Stimulated activated CD4-positive, alpha-beta T cell treated with anti-CD3 and anti-CD28 coated beads, TNF-alpha, amount 100 ng/mL, for 4 hours (primary cell): ENCODE results near the gene MMRN2.

Experiments
- DNase-seq, 3 experiments: peaks; one replicate each; pipeline ENCODE4 v3.0.0-alpha.2; 2020; ENCODE audit warnings: low read depth in 3 of 3

MMRN2 gene

GRCh38 chr10:86888585-86889381 lies 68.6 kb downstream of the MMRN2 start:
- no peak for DNase-seq
